GM18507 (cell line): Measurements from ENCODE around the gene PDLIM5.
"Not testable (repeated sequence)": the region's sequence is repeated elsewhere in the genome, so short reads cannot be mapped to it uniquely, and the experiment has no call there.

Experiments
- DNase-seq: peaks from one replicate; pipeline ENCODE4 v3.0.0; 2011; ENCODE audit warnings: low read depth; ENCODE audit not compliant: insufficient read length; ENCODE audit errors: extremely low spot score
- FAIRE-seq: peaks from 2 replicates; lab custom pipeline; 2011; peaks lifted over from hg19 to GRCh38; lab: Jason Lieb, UNC

Gene PDLIM5

DNA sequence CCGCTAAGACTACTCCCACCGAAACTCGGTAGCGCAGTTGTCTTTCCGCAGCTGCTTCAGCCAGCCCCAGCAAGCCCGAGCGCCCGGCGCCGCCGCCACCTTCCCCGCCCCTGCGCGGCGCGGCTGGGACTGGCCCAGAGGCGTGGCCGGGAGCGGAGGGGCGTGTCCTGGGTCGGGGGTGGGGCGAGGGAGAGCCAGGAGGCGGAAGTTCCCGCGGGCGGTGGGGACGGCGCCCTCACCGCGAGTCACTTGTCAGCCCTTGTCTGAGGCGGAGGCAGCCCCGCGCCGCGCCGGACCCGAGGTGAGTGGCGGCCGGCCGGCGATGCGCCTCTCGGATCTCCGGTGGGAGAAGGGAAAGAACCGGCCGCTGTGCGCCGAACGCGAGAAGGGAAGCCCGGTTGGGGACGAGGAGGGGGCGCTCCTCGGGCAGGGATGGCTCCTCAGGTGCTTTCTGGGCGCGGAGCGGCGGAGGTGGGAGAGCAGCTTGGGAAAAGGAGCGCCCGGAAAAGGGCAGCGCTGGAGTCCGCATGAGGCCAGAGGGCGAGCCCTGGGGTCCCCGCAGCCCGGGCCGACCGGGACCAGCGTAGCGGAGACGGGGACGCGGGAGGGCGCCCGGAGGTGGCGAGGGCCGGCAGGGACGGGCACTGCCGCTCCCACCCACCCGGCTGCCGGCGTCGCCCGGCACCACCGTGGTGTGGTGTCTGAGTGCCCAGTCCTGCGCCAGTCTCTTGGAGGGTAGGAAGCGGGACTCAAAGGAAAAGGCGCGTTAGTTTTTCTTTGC is at the start of gene PDLIM5:
PDLIM5 (plus strand) TSS at position 248 of the 781 bp plus-strand sequence. CDS start 3,347 bp downstream, outside the sequence.
- FAIRE-seq, result peak; percentile 97

GRCh38 chr4:94402439-94402838 is 49.3 kb upstream of the PDLIM5 start:
- DNase-seq, FAIRE-seq: not testable (repeated sequence)

More for the DNA sequence above, at the start of gene PDLIM5:
- peak; percentile 88 for DNase-seq

DNA sequence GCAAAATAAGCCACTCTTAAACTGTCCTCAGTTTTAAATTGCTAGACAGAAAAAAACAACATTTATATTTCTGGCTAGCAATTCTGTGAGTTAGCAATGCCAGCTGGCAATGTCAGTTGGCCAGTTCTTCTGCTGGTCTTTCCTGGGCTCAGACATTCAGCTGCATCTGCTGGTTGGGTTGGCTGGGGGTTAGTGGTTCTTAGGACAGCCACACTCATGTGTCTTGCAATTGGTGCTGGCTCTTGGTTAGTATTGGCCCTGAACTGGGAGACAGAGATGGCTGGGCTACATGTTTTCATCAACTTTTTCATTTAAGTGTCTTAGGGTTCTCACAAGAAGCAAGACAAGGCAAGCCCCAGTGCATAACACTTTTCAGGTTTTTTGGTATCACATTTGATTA is 48.0 kb upstream of the PDLIM5 start:
- DNase-seq (no peak), FAIRE-seq (no peak)

- FAIRE-seq (peak; percentile 86), DNase-seq (no peak)
Measured at GRCh38 chr4:94406668-94407437, 44.9 kb upstream of the PDLIM5 start.

GRCh38 chr4:94407846-94408245 is 43.9 kb upstream of the PDLIM5 start:
- no peak for FAIRE-seq
- DNase-seq, result no peak

GRCh38 chr4:94408549-94409374 is 43.0 kb upstream of the PDLIM5 start:
- DNase-seq (no peak), FAIRE-seq (no peak)

- DNase-seq (no peak), FAIRE-seq (no peak)
Measured at GRCh38 chr4:94409375-94409679, 42.4 kb upstream of the PDLIM5 start.

DNA sequence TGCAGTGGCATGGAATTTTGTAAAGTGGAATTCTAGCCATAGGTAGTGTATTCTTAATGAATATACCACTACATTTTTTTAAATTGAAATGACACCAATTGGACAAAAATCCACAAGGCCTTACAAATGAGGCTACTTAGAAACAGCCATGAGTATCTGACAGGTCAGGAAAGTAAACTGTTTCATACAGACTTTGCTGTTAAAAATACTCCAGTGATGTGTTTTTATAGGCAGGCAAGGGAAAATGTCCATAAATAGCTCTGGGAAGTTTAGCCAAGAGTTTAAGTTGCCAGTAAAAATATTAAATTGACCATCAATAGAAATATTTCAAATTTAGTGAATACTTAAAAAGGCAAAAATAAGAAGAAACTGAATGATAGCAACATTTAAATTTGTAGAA is 41.8 kb upstream of the PDLIM5 start:
- FAIRE-seq (no peak), DNase-seq (no peak)

DNA sequence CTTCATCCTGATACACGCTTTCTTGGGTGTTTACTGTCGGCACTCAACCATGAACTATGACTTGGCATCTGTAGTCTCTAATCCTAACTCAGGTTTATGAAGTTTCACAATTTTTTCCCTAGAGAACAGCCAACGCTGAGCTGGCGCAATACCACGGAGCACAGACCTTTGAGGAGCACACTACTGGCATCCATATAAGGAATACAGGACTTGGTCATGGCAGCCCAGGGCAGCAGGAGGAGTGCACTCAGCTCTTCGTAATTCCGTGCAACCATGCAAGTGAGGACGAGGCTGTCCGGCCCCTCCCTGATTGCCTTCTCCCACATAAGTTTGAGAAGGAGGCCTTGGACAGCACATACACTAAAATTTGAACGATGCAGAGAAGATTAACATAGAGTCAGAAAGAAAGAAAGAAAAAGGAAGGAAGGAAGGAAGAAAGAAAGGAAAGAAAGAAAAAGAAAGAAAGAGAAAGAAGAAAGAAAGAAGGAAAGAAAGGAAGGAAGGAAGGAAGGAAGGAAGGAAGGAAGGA is 41.0 kb upstream of the PDLIM5 start:
- no peak for FAIRE-seq

GRCh38 chr4:94411296-94411695 is 40.4 kb upstream of the PDLIM5 start:
- FAIRE-seq (no peak), DNase-seq (no peak)

More for the DNA sequence above, 41.0 kb upstream of the PDLIM5 start:
- DNase-seq, result no peak

GRCh38 chr4:94412019-94412657 is 39.6 kb upstream of the PDLIM5 start:
- no peak for DNase-seq
- FAIRE-seq, result no peak

GRCh38 chr4:94412658-94413038 is 39.1 kb upstream of the PDLIM5 start:
- FAIRE-seq, result no peak
- DNase-seq, result no peak

DNA sequence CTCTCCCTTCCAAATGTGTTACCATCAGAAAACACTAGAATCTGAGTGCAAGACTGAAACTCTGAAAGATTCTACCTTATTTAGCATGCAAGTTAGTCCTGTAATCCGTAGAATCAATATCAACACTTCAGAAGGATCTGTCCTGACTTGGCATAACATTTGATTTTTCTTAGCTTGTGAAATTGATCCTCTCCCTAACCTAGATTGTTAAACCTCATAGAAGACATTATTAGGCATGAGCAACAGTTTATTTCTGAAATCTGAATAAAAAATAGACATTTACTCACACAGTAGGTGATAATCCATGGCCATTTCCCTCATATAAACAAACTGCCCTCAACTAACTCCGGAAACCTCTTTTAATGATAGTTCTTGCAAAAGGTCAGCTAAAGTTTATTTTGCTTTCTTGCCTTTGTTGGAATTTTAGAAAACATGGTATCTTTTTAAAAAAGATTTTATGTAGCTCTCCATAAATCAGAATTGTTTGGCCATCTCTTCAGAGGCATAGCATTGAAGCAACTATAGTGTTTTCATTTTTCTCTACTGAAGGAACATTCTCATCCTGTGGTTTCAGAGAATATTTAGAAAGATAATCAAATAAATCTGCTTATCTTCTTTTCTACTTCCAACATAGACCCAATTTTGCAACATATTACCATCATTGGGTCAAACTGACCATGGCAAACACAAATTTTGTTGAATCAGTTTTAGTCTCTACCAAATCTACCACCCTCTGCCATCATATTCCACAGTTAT is 38.5 kb upstream of the PDLIM5 start:
- FAIRE-seq (no peak), DNase-seq (no peak)

DNA sequence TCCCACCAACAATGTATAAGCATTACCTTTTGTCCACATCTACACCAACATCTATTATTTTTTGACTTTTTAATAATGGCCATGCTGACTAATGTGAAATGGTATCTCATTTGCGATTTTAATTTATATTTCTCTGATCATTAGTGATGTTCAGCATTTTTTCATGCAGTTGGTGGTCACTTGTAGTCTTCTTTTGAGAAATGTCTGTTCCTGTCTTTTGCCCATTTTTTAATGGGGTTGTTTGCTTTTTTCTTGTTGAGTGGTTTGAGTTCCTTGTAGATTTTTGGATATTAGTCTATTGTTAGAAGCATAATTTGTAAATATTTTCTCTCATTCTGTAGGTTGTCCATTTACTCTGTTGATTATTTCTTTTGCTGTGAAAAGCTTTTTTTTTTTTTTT is 36.8 kb upstream of the PDLIM5 start:
- FAIRE-seq (no peak), DNase-seq (no peak)

GRCh38 chr4:94415448-94415847 is 36.3 kb upstream of the PDLIM5 start:
- no peak for FAIRE-seq

DNA sequence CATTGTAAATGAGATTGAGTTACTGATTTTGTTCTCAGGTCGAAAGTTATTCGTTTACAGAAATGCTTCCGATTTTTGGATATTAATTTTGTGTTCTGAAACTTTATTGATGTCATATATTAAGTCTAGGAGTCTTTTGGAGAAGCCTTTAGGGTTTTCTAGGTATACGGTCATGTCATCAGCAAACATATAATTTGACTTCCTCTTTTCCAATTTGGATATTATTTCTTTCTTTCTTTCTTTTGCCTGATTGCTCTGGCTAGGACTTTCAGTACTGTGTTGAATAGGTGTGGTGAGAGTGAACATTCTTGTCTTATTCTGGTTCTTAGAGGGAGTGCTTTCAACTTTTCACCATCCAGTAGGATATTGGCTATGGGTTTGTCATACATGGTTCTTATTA is 35.4 kb upstream of the PDLIM5 start:
- no peak for FAIRE-seq
- DNase-seq, result no peak

More at GRCh38 chr4:94415448-94415847, 36.3 kb upstream of the PDLIM5 start:
- no peak for DNase-seq

DNA sequence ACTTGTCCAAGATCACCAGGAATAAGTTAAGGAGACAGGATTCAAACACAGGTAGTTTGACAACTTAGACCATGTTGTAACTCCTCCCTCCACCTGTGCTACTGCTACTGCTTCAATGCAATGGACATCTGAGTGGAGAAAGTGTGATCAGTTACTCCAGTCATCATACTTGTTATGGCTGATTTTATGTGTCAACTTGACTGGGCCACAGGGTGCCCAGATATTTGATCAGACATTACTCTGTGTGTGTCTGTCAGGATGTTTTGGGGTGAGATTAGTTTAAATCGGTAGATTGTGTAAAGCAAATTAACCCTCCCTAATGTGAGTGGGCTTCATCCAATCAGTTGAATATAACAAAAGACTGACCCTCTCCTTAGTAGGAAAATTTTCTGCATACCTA is 34.8 kb upstream of the PDLIM5 start:
- DNase-seq (no peak), FAIRE-seq (no peak)

- FAIRE-seq, result no peak
- no peak for DNase-seq
Measured at GRCh38 chr4:94419549-94419948, 32.2 kb upstream of the PDLIM5 start.

DNA sequence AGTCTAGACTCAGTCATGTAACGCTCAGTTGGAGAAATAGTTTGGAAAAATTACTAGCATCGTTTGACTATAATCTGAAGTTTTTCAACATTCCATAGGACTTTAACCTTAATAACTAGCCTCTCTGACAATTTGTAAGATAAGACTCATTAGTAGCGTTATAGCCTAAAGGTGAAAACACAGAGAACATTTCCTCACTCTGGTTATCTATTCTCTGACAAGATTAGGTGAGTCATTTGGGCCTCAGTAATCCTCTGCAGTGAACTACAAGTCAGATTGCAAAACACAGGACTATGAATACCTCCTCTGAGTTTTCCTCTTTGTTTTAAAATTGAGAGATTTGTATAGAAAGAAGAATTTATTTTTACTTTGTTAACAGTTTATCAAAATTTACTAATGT is 31.8 kb upstream of the PDLIM5 start:
- DNase-seq (no peak), FAIRE-seq (no peak)
